Mucosa of descending colon (tissue), 3 donors: ENCODE data around the gene CEP290. TPM values are rescaled to one million over a fixed set of nuclear protein-coding genes. Genes with fewer than 3 reads are reported as not detected.

Source experiments
- ATAC-seq: fragments of 200-7000 bp; cut with Tn5 transposase; one replicate; pipeline ENCODE4 v1.9.1; 2020; ENCODE audit warnings: mild to moderate bottlenecking, moderate library complexity
- DNase-seq, 3 donors: peaks; one replicate each; pipeline ENCODE4 v3.0.0-alpha.2; 2020
- H3K36me3 ChIP-seq: fragments of 200-600 bp; one replicate; pipeline ENCODE4 v1.8.0; 2021; ENCODE audit warnings: low read depth, mild to moderate bottlenecking
- H3K4me1 ChIP-seq: fragments of 200-600 bp; one replicate; pipeline ENCODE4 v1.8.0; 2021; ENCODE audit warnings: low read depth, mild to moderate bottlenecking
- H3K4me3 ChIP-seq: fragments of 200-600 bp; one replicate; pipeline ENCODE4 v1.8.0; 2021; ENCODE audit warnings: mild to moderate bottlenecking
- H3K9me3 ChIP-seq: fragments of 200-600 bp; one replicate; pipeline ENCODE4 v1.8.0; 2021; ENCODE audit warnings: mild to moderate bottlenecking
- CTCF ChIP-seq: fragments of 200-600 bp; IDR thresholded peaks from one replicate; pipeline ENCODE4 v1.8.0; 2022; ENCODE audit warnings: antibody characterized with exemption, mild to moderate bottlenecking
- intact Hi-C, 2 donors: fragments of 100-400 bp; cut with DNase I in 1 of 2; cut with micrococcal nuclease in 1 of 2; formaldehyde crosslinking; loops; one replicate each; pipeline versions ENCODE4 v1.11.0 to v1.11.1; 2022; cut with DNase I, micrococcal nuclease
- total RNA-seq, 3 donors: library from RNA; stranded (reverse); fragmentation: NEBNext Ultra II Directional in 2 of 3; extraction: Animal tissue kit (Norgen Biotek cat#: 25700) in 2 of 3; gene quantifications; one replicate each; pipeline versions ENCODE4 v1.2.1 to v1.2.4, GENCODE V29; 2021 to 2023
- donor health status: DM: no; HTN: no; CAD: no; lungs with moderate emphysema.
- donor health status: DM: no; HTN: no; CAD: no.
- donor health status: DM: no; HTN: yes; CAD: no.

Gene CEP290
- total RNA-seq, 3 donors from 2014 or later: 6.8 to 13.0 (median 12.1) TPM

DNA sequence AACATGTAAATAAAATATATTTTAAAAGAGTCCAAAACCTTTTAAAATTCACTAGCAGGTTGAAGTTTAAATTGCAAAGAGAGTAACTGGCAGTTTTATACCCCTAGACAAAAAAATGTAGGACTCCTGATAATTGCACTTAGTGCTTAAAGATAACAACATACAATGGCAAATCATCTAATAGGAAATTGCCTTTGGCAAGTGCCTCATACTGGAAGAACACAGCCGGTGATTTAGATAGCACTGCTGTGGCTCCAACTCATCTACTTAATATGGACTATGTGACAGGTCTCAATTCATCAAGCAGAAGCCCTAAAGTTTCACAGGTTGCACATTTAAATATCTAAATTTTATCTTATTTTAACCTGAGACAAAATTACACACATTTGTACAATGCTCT is 126.1 kb downstream of the CEP290 start:
- H3K36me3 ChIP-seq: no peaks in the 10 kb centered on the region
- TF ChIP-seq CTCF: no peak
- intact Hi-C loops: no loop called here
- no peak overlapping the region for H3K4me3 ChIP-seq
- peaks cover 7% of the 10 kb centered on the region for H3K9me3 ChIP-seq
- DNase-seq (no peak), ATAC-seq (no peak)
- H3K4me1 ChIP-seq: no peaks in the 10 kb centered on the region

DNA sequence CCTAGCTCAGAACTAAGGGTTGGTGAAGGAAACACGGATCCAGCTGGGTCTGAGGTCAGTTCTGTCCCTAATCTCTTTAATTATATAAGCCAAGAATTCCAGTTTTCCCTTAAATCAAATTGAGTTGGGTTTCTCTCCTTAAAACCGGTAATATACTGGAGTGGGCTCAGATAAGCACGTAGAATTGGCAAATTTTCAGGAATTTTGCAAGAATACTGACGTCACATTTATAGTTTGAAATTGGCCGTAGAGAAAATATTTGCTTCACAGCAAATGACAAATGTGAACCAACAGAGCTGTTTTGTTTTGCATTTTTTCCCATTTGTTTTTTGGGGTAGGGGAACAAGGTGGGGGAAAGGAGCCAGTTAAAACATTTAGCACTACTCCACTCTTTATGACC is 130.1 kb downstream of the CEP290 start:
- DNase-seq (no peak), ATAC-seq (no peak)
- no peaks in the 10 kb centered on the region for H3K9me3 ChIP-seq
- TF ChIP-seq CTCF: no peak
- no peaks in the 10 kb centered on the region for H3K36me3 ChIP-seq
- no peak overlapping the region for H3K4me3 ChIP-seq
- intact Hi-C loops: no loop called here
- no peaks in the 10 kb centered on the region for H3K4me1 ChIP-seq

DNA sequence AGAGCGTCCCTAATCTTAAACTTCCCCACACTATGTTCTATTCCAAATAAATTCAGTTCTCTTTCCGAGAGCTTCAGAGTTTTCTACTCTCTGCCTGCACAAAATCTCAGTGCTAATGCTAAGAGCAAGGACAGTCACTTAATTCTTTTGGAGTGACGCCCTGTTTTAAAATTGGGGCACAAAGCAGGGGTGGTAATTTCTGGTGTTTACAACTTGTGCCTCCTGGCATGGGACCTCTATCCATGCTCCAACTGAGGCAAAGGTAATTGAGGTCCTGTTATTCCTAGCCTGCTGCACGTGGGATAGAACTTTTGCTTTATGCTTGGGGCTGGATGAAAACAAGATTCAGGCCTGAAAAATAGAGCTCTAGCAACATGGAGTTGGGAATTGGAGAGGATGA is 135.5 kb downstream of the CEP290 start:
- Histone ChIP-seq H3K4me3 (no peak overlapping the region), H3K36me3 (no peaks in the 10 kb centered on the region), H3K9me3 (no peaks in the 10 kb centered on the region), H3K4me1 (no peaks in the 10 kb centered on the region)
- ATAC-seq: no peak
- TF ChIP-seq CTCF: no peak
- DNase-seq: no peak
- intact Hi-C loops: no loop called here

DNA sequence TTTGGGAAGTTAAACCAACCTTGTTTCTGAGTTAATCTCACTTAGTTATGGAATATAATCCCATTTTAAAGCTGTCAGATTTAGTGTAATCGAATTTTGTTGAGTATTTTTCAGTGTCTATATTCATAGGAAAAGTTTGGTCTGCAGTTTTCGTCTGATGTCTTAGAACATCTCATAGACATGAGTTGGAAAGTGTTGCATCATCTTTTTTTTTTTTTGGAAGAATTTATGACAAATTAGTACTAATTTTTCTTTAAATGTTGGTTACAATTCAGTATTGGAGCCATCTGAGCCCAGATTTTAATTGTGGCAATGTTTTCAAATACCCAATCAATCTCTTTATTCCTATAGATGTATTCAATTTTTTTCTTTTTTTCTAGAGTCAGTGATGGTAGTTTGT is 140.6 kb downstream of the CEP290 start:
- Histone ChIP-seq H3K36me3 (no peaks in the 10 kb centered on the region), H3K4me1 (no peaks in the 10 kb centered on the region), H3K4me3 (no peak overlapping the region), H3K9me3 (no peaks in the 10 kb centered on the region)
- DNase-seq (no peak), ATAC-seq (no peak)
- intact Hi-C loops: no loop called here
- TF ChIP-seq CTCF: no peak

Other genes starting within 250 kb of the CEP290 start
- gene C12orf50, start 112.7 kb downstream of the CEP290 start, total RNA-seq: under 1 TPM in 1 of 3 donors, not detected in 2; 0.06 TPM
- gene TMTC3, start 219 bp upstream of the CEP290 start, total RNA-seq: 10 to 100 TPM; 11.3 to 21.4 (median 15.8) TPM